Stimulated activated CD4-positive, alpha-beta T cell treated with anti-CD3 and anti-CD28 coated beads, Interleukin-1b, Interleukin-23, amount 100 ng/mL, for 4 hours (primary cell): ENCODE measurements around the gene KCNJ12.
"Not testable (repeated sequence)": the region's sequence is repeated elsewhere in the genome, so short reads cannot be mapped to it uniquely, and the experiment has no call there.

Experiments
- DNase-seq, 2 donors: peaks; one replicate each; pipeline ENCODE4 v3.0.0-alpha.2; 2020; ENCODE audit warnings: low read depth in 2 of 2

Gene KCNJ12

DNA sequence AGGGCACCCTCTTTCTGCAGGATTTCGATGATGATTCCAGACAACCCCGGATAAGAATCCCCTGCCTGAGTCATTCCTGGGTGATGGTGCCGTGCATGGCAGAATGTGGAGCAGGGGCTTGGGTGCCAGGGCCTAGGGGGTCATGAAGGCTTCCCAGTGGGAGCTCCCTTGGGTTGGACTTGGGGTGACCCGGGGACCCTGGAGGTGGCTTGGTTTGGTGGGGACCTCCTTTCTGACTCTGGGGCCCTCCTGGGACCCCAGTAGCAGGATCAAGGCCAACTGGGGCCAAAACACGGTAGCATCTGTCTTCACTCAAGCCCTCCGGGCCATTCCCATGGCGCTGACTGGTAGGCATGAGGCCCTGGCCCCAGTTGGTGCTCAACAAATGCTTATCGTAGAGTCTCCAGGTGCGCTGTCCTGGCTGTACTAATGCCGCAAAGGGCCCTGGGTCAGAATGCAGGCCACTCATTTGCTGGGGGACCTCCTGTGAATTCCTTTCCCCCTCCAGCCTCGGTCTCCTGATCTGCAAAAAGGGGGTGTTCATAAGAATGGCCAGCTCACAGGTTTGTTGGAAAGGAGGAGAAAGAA, 44.4 kb downstream of the KCNJ12 start:
- not testable (repeated sequence) for DNase-seq

DNA sequence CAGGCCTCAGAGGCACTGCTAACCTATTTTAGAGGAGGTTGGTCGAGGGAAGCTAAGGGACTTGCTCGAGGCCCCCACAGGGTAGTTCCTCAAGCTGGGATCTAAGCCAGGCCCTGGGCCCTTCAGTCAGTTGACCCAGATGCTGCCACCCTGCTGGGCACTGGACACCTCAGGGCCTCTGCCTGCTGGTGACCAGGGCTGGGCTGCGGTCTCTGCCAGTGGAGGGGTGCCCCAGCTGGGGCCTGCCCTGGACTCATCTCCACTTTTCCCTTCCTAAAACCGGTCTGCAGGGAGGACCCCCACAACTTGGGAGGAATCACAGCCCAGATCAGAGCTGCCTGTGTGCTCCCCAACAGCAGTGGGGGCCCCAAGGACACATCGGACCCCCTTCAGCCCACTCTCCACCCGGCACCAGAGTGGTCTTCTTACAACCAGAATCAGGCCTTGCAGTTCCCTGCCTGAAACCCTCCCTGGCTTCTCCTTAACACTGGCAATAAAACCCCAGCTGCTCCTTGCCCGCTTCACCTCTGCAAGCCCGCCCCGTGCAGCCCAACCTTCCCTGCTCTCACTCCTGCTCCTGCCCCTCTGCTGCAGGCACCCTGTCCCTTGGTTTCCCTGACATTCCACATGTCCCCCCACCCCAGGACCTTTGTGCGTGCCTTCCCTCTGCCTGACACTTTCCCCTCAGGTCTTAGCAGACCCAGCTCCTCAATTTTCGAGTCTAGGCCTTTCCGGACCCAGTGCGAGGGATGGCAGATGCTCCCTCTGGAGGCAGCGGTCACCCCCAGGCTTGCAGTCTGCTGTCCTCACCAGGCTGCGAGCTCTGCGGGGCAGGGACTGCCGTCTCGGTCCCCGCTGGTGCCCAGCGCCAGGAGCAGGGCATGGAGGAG, 45.5 kb downstream of the KCNJ12 start:
- not testable (repeated sequence) for DNase-seq

DNA sequence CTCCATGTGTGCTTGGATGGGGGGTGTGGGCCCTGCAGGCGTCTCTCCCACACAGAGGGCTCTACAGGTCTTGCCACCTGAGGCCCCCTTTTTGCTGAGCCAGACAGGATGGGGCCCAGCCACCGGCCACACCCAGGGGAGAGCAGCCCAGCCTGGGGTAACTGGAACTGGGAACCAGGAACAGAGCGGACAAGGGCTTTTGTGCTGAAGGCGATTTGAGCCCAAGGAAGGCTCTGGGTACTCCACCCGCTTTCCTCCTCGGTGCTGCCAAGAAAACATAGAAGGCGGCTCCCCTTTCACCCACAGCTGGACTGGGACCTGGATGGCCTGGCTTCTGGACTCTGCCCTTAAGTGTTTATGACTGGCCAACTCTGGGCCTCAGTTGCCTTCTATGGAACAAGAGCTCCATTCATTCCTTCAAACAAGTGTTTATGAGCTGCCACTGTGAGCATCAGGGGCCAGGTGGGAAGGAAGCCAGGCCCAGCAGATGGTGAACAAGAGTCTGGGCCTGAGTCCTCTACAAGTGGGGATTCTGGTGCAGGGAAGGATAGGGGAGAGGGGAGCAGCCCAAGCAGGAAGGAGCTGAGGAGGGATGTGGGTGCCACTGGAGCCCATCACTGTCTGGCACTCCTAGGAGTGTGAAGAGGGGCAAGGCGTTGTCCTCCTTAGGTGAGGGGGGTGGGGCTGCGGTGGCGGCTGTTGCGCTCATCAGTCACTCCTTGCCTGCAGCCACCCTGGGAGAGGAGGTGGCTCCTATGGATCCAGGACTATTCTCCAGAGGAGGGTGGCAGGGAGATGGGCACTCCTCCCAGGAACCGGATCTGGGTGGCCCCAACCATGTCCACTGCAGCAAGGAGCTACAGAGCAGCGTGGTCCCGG, 46.4 kb downstream of the KCNJ12 start:
- DNase-seq: not testable (repeated sequence)

DNA sequence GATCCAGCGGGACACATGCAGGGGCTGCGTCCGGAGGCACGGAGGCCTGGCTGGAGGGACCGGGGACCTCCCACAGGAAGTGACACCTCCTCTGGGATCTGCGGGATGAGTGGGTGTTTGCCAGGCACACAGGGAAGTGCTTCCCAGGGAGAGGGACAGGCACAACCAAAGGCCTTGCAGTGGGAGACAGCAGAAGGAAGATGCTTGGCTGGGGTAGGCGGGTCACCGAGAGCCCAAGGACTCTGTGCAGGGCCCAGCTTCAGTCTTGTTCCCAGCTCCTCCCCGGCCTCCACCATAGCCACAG, 47.0 kb downstream of the KCNJ12 start:
- DNase-seq: not testable (repeated sequence)

DNA sequence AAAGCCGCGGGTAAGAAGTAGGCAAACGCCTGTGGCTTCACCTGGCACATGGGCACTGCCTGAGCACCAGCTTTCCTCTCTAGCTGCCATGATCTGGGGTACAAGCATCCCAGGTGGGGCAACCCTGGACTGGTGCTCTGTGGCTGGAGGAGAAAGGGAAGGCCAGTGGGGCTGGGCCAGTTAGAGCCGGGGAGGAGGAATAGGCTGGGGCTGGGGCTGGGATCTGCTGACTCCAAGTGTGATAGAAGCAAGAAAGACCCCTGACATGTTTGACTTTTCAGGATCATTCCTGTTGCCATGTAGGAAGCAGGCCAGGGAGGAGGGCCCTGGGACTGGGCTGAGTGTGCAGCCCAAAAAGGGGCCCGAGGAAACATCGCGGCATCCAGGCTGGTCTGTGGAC, 48.5 kb downstream of the KCNJ12 start:
- not testable (repeated sequence) for DNase-seq

DNA sequence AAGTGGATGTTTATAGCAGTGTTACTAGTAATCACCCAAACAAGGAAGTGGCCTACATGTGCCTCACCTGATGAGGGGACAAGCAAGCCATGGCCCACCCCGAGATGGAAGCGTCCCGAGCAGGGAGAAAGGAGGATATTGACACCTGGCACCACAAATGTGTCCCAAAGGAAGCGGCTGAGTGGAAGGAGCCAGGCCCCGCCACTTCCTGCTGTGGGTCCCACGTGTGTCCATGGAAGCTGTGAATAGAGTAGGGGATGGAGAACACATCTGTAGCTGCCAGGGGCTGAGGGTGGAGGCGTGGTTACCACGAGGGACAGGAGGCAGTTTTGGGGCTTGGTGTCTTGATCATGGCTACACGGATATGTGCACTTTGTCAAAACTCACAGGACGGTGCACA, 49.2 kb downstream of the KCNJ12 start:
- DNase-seq: no peak

DNA sequence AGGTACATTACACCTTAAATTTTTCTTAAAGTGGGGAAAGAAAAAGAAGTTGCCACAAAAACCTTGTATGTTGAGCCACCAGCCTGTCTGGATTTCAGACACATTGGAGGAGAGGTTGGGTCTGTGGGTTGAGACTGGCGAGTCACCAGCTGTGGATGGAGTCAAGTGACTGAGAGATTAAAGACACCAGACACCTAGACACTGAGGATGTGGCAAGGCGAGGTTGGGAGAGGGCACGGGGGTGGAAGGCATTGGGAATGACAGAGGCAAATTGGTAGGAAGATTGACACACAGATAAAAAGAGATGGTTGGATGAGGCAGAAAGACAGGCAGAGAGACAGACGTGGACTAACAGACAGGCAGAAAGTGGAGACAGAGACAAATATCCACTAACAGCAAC, 49.6 kb downstream of the KCNJ12 start:
- DNase-seq: no peak

DNA sequence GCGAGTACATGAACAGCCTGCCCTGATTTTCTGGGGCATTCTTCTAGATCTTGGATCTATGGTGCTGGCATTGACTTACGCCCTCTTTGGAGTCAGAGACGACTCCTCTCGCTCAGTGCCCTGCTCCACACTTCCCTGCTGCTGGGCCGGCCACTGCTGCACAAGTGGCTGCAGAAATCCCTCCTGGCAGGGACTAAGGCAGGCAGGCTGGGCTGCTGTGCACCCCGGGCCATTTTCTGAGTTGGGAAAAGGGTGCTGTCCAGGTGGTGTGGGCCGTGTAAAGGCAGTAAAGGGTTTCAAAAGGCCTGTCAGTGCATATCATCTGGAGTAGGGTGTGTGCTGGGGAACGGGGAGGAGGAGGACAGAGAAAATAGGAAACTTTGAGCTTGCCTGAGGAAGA, 50.1 kb downstream of the KCNJ12 start:
- DNase-seq: not testable (repeated sequence)

DNA sequence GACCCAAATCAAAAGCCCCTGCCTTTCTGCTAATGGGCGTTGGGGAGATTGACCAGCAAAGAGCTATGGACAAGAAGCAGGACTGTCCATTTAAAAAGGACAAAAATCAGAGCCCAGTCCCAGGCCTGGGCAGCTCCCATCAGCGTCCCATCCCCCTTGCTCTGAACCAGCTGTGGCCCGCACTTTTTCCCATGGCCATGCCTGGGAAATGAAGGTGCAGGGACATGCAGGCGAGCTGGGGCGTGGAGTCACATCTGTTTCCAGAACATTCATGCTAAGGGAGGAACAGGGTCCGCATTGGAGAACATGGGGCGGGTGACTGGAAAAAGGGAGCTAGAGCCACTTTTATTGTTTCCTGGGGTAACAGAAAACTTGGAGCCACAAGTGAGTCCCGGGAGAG, 50.7 kb downstream of the KCNJ12 start:
- not testable (repeated sequence) for DNase-seq

DNA sequence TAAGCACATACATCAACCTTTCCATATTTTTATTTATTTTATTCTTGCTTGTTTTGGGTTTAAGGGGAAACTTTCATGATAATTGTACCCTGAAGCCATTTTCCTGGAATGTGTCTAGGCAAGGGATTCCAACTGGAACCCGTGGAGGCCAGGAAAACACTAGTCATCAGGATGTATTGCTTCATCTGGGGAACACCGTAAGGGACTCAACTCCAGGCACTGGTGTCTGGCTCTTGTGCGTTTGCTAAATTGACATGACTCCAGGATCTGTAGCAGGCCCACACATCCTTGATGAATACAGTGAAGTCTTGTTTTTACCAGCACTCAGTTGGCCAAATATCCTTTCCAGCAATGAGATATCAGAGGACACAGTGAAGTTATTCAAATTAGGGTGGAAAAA, 51.6 kb downstream of the KCNJ12 start:
- not testable (repeated sequence) for DNase-seq

DNA sequence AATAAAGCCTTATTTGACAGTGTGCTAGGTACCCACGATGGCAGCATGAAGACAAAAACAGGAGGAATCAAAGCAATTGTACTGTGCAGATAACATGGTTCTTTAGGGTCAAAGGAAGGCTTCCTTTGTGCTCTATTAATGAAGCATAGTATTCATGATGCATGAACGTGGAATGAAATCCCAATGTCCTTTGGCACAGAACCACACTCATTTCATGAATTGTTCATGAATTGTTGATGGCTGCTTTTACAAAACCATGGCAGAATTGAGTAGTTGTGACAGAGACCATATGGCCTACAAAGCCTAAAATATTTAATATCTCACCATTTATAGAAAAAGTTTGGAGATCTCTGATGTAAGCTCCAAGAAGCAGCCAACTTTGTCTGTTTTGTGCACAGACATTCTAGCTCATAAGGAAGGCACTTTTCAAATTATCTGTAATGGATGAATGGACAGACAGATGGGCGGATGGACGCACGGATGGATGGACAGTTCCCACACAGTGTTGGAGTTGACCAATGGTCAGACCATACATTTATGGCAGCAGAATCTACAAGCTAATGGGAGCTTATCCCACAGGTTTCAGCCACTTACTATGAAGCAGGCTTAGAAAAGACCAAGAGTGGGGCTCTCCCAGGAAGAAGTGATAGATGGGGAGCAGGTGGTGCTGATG, 52.7 kb downstream of the KCNJ12 start:
- not testable (repeated sequence) for DNase-seq

DNA sequence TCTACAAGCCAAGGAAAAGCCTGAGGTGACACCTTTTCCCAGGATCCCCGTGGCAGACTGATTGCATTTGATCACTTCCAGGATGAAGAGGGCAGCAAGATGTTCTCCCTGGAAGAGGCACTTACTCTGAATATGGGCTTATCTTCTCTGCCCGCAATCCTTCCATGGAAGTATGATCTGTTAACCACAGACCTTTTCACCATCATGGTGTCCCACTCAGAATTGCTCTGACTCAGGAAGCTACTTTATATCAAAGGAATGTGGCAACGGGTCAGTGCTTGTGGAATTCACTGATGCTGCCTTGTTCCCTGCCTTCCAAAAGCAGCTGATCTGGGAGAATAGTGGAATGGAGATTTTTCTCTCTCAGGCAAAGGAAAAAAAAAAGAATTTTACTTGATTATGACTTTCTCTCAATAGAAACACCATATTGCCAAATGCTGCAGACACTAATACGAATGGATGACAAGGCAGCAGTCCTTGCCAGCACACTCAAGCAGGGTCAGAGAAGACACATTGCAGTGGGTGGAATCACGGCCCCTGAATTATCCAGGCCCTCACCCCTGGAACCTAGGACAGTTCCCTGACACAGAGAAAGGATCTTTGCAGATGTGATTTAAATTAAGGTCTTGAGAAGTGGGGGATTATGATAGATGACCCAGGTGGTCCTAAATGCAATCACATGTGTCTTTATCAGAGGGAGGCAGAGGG, 53.9 kb downstream of the KCNJ12 start:
- DNase-seq: not testable (repeated sequence)

DNA sequence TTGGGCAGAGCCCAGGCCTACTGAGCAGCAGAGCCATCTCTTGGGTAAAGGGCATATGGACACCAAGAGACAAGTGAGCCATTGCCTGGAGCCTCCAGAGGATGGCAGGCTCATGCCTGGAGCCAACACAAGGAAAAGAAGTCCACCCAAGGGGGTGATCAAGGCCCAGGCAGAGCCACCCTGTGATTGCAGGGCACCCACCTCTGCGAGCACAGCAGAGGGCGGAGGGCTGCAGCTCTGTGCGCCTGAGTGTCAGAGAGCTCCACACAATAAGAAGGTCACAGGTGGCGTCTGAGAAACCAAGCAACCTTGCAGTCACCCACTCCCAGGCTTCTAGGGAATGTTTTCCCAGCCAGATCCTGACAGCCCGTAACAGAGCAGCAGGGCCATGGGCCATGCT, 57.8 kb downstream of the KCNJ12 start:
- DNase-seq: not testable (repeated sequence)

DNA sequence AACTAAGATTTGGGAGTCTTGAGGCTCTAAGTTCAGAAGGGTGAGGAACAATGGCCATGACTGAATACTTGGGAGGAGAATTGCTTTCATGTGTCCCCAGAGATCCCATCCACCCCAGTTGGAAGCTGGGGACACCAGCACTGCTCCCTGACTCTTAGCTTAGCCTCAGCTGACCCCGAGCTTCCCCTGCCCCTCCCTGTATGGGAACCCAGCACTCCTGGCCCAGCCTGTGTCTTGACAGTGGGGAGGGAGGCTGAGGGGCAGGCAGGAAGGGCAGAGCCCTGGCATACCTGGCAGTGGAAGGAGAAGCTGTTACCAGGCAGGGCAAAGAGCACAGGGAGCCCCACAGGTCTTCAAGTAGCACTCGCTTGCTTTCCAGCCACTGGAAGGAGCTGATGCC, 58.8 kb downstream of the KCNJ12 start:
- DNase-seq: not testable (repeated sequence)

DNA sequence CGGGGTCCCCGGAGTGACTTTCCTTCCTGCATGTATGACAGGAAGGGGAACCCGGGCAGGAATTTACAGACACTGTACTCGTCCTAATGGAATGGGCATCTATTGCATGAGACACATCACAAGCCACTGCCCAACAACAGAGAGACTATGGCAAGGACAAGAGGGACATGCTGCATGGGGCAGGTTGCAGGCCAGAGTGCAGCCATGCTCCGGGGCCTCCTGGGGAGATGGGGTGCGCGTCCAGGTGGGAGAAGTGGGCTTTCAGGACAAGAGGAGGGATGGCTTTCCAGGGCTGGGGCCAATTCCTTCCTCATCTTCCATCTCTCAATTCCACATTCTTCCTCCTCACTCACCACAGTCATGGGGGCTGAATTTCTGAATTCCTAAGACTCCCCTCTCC, 60.3 kb downstream of the KCNJ12 start:
- DNase-seq: not testable (repeated sequence)

DNA sequence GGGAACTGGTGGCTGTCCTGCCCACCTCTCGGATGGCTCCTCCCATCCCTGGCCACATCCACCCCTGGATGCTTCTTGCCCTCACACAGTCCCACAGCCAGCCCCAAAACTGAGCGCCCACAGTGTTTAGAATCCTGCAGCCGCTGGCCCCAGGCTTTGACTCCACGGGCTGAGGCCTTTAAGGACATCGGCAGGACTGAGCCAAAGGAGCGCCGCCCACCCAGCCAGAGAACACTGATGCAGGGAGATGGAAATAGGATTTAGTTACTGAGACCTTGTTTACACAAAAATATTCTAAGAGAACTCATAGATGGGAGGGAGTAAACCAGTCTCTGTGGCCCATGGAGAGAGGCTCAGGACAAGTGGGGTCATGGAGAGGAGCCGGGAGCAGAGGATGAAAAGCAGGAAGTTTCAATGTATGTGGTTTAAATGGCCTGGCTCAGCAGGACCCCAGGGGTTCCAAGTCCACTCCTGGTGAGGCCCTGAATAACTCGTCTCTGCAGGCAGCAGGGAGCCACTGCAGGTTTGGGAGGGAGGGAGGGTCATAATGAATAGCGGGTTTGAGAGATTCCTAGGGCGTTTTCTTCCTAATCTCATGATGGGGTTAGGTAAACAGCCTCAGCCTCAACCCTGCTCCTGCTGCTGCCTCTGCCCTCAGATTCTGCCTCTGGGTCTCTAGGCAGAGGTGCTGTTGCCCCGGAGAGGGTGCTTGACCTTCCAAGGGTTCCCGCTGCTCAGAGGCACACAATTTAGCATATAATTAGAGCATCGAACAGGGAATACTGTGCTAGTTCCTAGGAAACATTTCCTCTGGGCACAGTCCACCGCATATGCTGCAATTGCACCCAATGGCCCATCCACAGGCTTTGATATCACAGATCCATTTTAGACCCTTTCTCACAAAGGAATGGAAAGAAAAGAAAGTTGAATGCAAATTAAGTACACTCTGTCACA, 61.0 kb downstream of the KCNJ12 start:
- DNase-seq: not testable (repeated sequence)

DNA sequence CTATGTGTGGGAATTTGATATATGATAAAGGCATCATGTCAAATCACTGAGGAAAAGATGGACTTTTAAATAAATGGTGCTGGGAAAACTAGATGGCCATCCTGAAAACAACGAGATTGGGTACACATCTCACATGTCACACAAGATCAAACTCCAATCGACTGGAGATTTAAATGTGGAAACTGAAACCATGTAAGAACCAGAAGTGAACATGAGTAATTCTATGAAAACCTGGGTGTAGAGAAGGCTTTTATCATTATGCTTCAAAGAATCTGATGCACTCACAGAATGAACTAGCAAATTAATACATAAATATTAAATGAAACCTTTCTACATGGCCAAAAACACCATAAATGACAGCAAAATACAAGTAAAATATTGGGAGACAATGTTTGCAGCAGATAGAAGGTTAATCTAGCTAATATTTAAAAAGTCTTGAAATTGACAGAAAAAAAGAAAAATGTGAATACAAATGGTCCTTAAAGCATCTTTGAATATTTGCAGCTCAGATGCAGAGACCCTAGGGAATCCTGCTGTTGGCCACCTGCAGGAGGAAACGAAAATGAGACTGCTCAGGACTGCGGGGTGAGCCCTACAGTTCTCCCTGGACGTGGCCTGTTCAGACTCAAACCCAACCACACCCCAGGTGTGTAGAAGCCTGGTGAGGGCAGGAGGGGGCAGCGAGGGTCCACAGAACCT, 62.3 kb downstream of the KCNJ12 start:
- DNase-seq: not testable (repeated sequence)

DNA sequence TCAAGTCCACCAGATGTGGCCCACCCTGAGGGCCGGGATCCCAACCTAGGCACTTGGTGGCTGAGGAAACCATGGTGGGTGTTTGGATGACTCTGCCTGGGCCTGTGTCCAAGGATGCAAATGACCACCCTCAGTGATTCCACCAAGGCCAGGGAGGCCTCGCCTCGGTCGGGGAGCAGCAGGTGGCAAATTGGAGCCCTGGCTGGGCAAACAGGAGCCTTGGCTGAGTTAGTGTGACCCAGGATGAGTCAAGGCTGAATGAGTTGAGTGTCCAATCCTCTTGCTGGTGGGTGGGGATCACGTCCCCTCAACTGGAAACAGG, 62.8 kb downstream of the KCNJ12 start:
- not testable (repeated sequence) for DNase-seq

DNA sequence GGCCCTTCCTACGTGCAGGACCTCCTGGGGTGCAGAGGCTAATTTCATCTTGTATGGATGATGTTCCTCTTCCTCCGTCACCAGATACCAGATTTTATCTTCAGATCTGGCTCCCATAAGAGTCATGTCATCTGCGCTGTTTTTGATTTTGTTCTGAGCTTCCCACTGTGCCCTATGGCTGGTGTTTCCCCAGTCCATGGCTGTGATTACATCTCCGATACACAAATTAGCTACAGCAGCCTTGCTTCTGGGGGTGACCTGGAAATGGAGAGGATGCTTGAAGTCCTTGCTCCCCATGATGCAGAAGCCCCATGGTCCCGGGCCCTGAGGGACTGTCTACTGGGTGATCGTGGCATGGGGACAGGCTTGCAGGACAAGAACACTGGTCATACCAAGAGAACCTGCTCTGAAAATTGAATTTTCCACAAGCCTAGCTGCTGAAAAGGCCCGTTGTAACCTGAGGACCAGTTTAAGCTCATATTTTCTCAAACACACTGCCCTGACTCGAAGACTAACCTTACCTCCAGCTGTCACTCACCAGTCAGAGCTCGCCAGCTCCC, 69.0 kb downstream of the KCNJ12 start:
- DNase-seq: no peak
